Non-pigmented ciliary epithelial cell (primary cell): ENCODE data around the gene FAM209B.
"Not testable (repeated sequence)": the region's sequence is repeated elsewhere in the genome, so short reads cannot be mapped to it uniquely, and the experiment has no call there.

Experiments used
- DNase-seq: peaks from one replicate; pipeline ENCODE4 v3.0.0-alpha.2; 2010; ENCODE audit warnings: low read depth

FAM209B gene

GRCh38 chr20:56532946-56533345 is at the start of gene FAM209B:
FAM209B (plus strand) TSS chr20:56533246; CDS start chr20:56533342, 96 bp downstream.
- not testable (repeated sequence) for DNase-seq

GRCh38 chr20:56483970-56484369 is 49.1 kb upstream of the FAM209B start:
- no peak for DNase-seq

GRCh38 chr20:56487216-56487615 is 45.8 kb upstream of the FAM209B start:
- no peak for DNase-seq

- no peak for DNase-seq
Observed at GRCh38 chr20:56488566-56488965, 44.5 kb upstream of the FAM209B start.

- DNase-seq: no peak
Observed at GRCh38 chr20:56501116-56501515, 31.9 kb upstream of the FAM209B start.

- DNase-seq: no peak
Observed at GRCh38 chr20:56503916-56504315, 29.1 kb upstream of the FAM209B start.

GRCh38 chr20:56504373-56505005 is 28.6 kb upstream of the FAM209B start:
- DNase-seq: no peak

- no peak for DNase-seq
Observed at GRCh38 chr20:56506103-56506502, 26.9 kb upstream of the FAM209B start.

GRCh38 chr20:56511926-56512325 is 21.1 kb upstream of the FAM209B start:
- no peak for DNase-seq

- DNase-seq: no peak
Observed at GRCh38 chr20:56513161-56514150, 19.6 kb upstream of the FAM209B start.

- no peak for DNase-seq
Observed at GRCh38 chr20:56516631-56517030, 16.4 kb upstream of the FAM209B start.

GRCh38 chr20:56517211-56517610 is 15.8 kb upstream of the FAM209B start:
- no peak for DNase-seq

- DNase-seq: no peak
Observed at GRCh38 chr20:56517641-56518040, 15.4 kb upstream of the FAM209B start.

- no peak for DNase-seq
Observed at GRCh38 chr20:56518126-56518525, 14.9 kb upstream of the FAM209B start.

GRCh38 chr20:56518721-56519398 is 14.2 kb upstream of the FAM209B start:
- DNase-seq: no peak

GRCh38 chr20:56519551-56519950 is 13.5 kb upstream of the FAM209B start:
- no peak for DNase-seq

GRCh38 chr20:56520180-56520579 is 12.9 kb upstream of the FAM209B start:
- no peak for DNase-seq

- not testable (repeated sequence) for DNase-seq
Observed at GRCh38 chr20:56520746-56521354, 12.2 kb upstream of the FAM209B start.

- DNase-seq: no peak
Observed at GRCh38 chr20:56522311-56522710, 10.7 kb upstream of the FAM209B start.

- not testable (repeated sequence) for DNase-seq
Observed at GRCh38 chr20:56524444-56524843, 8.6 kb upstream of the FAM209B start, which contains the start of gene FAM209A. FAM209A (plus strand) TSS chr20:56524744; CDS start chr20:56524809, 65 bp downstream.

GRCh38 chr20:56527521-56527920 is 5.5 kb upstream of the FAM209B start:
- DNase-seq: no peak

GRCh38 chr20:56537997-56538396 is 5.0 kb downstream of the FAM209B start:
- DNase-seq: no peak
